ENCODE data around the gene YWHAH.

YWHAH gene

GRCh38 chr22:31935961-31936635 is 8.2 kb upstream of the YWHAH start:
- no peaks in the 10 kb centered on the region for H3K9me3 ChIP-seq (ENCODE audit: insufficient read depth, low read length)
- H3K9ac ChIP-seq (ENCODE audit: low read length) = no peak overlapping the region
- no peak overlapping the region for H3K4me3 ChIP-seq (ENCODE audit: insufficient read depth, low read length, poor library complexity, severe bottlenecking)
- H3K27ac ChIP-seq (ENCODE audit: low read depth, low read length) = no peak overlapping the region
- H3K36me3 ChIP-seq (ENCODE audit: low read length) = no peaks in the 10 kb centered on the region
- no peaks in the 10 kb centered on the region for H3K27me3 ChIP-seq (ENCODE audit: low read length)
- H4K20me1 ChIP-seq (ENCODE audit: low read depth, low read length) = no peaks in the 10 kb centered on the region
- no peaks in the 10 kb centered on the region for H3F3A ChIP-seq (ENCODE audit: insufficient read depth)
- no peak for TF ChIP-seq EZH2phosphoT487 (conservative IDR thresholded peaks at IDR 0.05; ENCODE audit: low read length)
- no peak for TF ChIP-seq CTCF (IDR thresholded peaks at IDR 0.05; ENCODE audit: insufficient read depth, low read length, poor library complexity, severe bottlenecking)
- H3K9me2 ChIP-seq (replicated peaks; ENCODE audit: insufficient read depth, low read length) = no peaks in the 10 kb centered on the region
- H2AFZ ChIP-seq (ENCODE audit: low read depth, low read length, severe bottlenecking) = no peak overlapping the region
- no peak overlapping the region for H3K4me2 ChIP-seq (ENCODE audit: low read depth, low read length, poor library complexity, severe bottlenecking)
- no peaks in the 10 kb centered on the region for H3K79me2 ChIP-seq (ENCODE audit: insufficient read depth, low read length)

- no peaks in the 10 kb centered on the region for H3F3A ChIP-seq (ENCODE audit: insufficient read depth)
- H3K36me3 ChIP-seq (ENCODE audit: low read length) = no peaks in the 10 kb centered on the region
- H3K27me3 ChIP-seq (ENCODE audit: low read length) = no peaks in the 10 kb centered on the region
- H3K9me3 ChIP-seq (ENCODE audit: insufficient read depth, low read length) = no peaks in the 10 kb centered on the region
- no peak overlapping the region for H2AFZ ChIP-seq (ENCODE audit: low read depth, low read length, severe bottlenecking)
- H3K4me2 ChIP-seq (ENCODE audit: low read depth, low read length, poor library complexity, severe bottlenecking) = no peak overlapping the region
- H3K79me2 ChIP-seq (ENCODE audit: insufficient read depth, low read length) = no peaks in the 10 kb centered on the region
- TF ChIP-seq CTCF (IDR thresholded peaks at IDR 0.05; ENCODE audit: insufficient read depth, low read length, poor library complexity, severe bottlenecking) (no peak), EZH2phosphoT487 (conservative IDR thresholded peaks at IDR 0.05; ENCODE audit: low read length) (no peak)
- no peak overlapping the region for H3K9ac ChIP-seq (ENCODE audit: low read length)
- H3K27ac ChIP-seq (ENCODE audit: low read depth, low read length) = no peak overlapping the region
- no peaks in the 10 kb centered on the region for H3K9me2 ChIP-seq (replicated peaks; ENCODE audit: insufficient read depth, low read length)
- H3K4me3 ChIP-seq (ENCODE audit: insufficient read depth, low read length, poor library complexity, severe bottlenecking) = no peak overlapping the region
- no peaks in the 10 kb centered on the region for H4K20me1 ChIP-seq (ENCODE audit: low read depth, low read length)
Measured at GRCh38 chr22:31937341-31937740, 7.0 kb upstream of the YWHAH start.

GRCh38 chr22:31938296-31938695 is 6.0 kb upstream of the YWHAH start:
- Histone ChIP-seq H3K9me2 (replicated peaks; ENCODE audit: insufficient read depth, low read length) (no peaks in the 10 kb centered on the region), H3K9ac (ENCODE audit: low read length) (no peak overlapping the region), H3K27me3 (ENCODE audit: low read length) (no peaks in the 10 kb centered on the region), H4K20me1 (ENCODE audit: low read depth, low read length) (no peaks in the 10 kb centered on the region), H3K79me2 (ENCODE audit: insufficient read depth, low read length) (no peaks in the 10 kb centered on the region), H3K36me3 (ENCODE audit: low read length) (no peaks in the 10 kb centered on the region), H2AFZ (ENCODE audit: low read depth, low read length, severe bottlenecking) (no peak overlapping the region), H3F3A (ENCODE audit: insufficient read depth) (no peaks in the 10 kb centered on the region), H3K9me3 (ENCODE audit: insufficient read depth, low read length) (no peaks in the 10 kb centered on the region), H3K4me2 (ENCODE audit: low read depth, low read length, poor library complexity, severe bottlenecking) (no peak overlapping the region), H3K4me3 (ENCODE audit: insufficient read depth, low read length, poor library complexity, severe bottlenecking) (no peak overlapping the region), H3K27ac (ENCODE audit: low read depth, low read length) (no peak overlapping the region)
- TF ChIP-seq EZH2phosphoT487 (conservative IDR thresholded peaks at IDR 0.05; ENCODE audit: low read length) (no peak), CTCF (IDR thresholded peaks at IDR 0.05; ENCODE audit: insufficient read depth, low read length, poor library complexity, severe bottlenecking) (no peak)
